HFF-Myc (cell line): ENCODE results near the gene NOL9.

ENCODE experiments used
- DNase-seq: peaks from one replicate; pipeline ENCODE4 v3.0.0-alpha.2; 2011; ENCODE audit warnings: low read depth; ENCODE audit errors: extremely low read depth
- H3K4me3 ChIP-seq: replicated peaks from 2 replicates; pipeline ENCODE4 v1.5.1; 2011; ENCODE audit warnings: low read depth, mild to moderate bottlenecking, control low read depth, low read length
- CTCF ChIP-seq: IDR thresholded peaks from 2 replicates; pipeline ENCODE4 v1.5.1; 2012; ENCODE audit warnings: mild to moderate bottlenecking, low read depth, low read length, control low read depth; ENCODE audit errors: missing control alignments

Gene NOL9

DNA sequence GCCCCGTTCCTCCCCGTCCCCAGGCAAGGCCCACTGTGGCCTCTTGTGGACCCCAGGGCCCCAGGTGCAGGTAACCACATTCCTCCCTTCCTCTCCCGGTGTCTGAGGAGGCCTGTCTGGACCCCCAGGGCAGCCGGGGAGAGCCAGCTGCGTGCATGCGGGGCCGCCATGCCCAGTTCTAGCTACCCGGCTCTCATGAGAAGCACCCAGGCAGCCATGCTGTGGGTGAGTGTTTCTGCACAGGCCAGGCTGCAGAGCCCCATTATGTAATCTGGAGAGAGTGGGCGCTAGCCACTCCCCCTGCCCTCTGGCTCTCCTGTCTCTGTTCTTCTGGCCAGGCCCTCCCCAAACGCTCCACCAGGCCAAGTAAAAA lies 44.4 kb downstream of the NOL9 start:
- TF ChIP-seq CTCF: no peak
- no peak for DNase-seq
- no peak overlapping the region for H3K4me3 ChIP-seq

DNA sequence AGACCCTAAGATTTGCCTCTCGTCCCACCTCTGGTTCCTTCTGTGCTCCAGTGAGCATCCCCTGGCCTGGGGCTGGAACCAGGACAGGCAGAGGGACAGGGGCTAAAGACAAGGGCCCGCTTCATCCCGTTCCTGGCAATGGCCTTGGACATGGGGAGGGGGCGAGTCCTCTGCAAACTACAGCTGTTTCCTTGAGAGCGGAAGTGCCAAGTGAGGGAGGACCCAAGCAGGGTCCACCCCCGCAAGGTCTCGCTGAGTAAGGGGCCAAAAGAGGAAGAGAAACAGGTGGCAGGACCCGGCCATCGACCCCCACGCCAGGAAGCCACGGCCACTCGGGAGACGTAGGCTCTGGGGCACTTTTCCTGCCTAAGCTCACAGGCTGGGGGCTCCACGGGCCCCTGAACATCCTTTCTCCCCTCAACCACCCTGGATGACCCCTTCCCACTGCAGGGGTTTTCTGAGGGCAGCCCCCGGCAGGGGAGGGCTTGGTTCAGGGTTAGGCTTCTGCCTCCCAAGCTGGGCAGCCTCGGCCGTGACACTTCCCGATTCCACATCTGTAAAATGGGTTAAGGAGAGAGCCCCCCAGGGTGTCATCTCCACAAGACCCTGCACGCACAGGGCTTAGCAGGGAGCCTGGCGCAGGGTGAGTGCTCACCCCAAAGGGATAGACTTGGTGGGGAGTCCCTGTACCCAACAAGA lies 44.9 kb downstream of the NOL9 start:
- no peak for DNase-seq
- H3K4me3 ChIP-seq: no peak overlapping the region
- no peak for TF ChIP-seq CTCF

- DNase-seq: no peak
- no peak for TF ChIP-seq CTCF
- no peak overlapping the region for H3K4me3 ChIP-seq
Observed at GRCh38 chr1:6508816-6509189, 45.5 kb downstream of the NOL9 start.

DNA sequence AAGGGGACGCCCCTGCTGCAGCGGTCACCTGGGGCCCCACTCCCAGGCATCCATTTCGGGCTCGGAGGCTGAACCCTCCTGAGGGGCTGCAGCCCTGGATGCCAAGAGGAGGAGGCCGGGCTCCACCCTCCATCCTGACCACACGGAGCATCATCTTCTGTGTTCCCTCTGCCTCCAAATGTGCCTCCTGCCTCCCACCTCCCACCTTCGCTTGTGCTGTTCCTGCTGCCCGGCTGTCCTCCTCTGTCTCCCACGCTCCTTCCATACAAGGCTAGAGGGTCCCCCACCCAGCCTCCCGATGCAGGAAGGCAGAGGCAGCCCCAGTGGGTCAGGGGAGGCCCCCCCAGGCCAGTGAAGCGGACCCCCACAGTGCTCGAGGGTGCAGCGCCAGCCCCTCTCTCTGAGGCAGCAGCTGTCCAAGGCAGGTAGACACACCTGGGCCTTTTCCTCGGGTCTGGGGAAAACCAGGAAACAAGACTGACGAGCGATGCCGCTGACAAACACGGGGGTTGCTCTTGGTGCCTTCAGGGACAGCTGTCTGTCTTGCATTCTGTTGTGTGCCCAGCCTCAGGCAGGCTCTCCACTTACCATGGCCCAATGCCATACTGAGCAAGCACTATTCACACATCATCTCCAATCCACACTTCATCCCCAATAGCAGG lies 46.0 kb downstream of the NOL9 start:
- TF ChIP-seq CTCF: no peak
- DNase-seq: no peak
- H3K4me3 ChIP-seq: no peak overlapping the region

DNA sequence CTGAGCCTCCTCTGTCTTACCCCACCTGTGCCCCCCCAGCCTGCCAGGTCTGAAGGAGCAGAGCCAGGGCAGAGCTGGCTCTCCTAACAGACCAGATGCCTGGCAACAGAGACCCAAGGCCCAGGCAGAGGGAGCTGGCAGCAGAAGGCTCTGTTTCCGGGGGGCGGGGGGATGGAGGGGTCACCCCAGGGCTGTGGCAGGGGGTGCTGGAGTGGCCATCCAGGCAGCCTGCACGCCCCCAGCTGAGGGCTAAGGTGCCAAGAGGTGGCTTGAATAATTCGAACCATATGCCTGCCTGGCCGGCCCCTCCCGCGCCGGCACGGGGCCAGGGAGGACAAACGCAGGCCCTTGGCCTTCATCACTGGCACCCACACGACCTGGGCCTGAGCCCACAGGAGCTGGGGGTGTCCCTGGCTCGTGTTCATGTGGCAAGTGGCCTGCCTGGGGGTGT lies 46.8 kb downstream of the NOL9 start:
- DNase-seq: no peak
- no peak for TF ChIP-seq CTCF
- H3K4me3 ChIP-seq: no peak overlapping the region

DNA sequence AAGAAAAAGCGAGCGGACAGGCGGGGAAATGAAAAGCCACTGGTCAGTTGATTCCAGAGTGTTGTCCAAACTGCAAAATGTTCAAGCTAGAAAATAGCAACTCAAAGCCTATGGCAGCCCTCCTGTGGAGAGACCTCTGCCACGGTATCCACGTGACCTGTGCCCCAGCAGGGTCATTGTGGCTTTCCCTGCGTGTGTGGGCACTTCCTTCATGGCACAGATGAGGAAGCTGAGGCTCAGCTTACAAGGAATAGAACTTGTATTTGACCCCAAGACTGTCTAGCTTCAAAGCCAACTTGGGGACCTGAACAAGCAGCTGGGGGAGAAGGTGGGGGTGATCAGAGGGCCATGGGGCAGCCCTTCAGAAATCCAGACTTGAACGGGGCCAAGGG lies 47.3 kb downstream of the NOL9 start:
- no peak for DNase-seq
- no peak for TF ChIP-seq CTCF
- no peak overlapping the region for H3K4me3 ChIP-seq
